GM19467 (cell line): ENCODE results near the gene TEX22.

ENCODE experiments used
- ATAC-seq: cut with Tn5 transposase; IDR thresholded peaks from one replicate; pipeline ENCODE4 v1.9.1; 2021; ENCODE audit warnings: mild to moderate bottlenecking, moderate library complexity; ENCODE audit not compliant: unreplicated experiment

The TEX22 gene

GRCh38 chr14:105366386-105367074 is 31.8 kb upstream of the TEX22 start:
- no peak for ATAC-seq

GRCh38 chr14:105367116-105368031 is 31.0 kb upstream of the TEX22 start:
- ATAC-seq: no peak

DNA sequence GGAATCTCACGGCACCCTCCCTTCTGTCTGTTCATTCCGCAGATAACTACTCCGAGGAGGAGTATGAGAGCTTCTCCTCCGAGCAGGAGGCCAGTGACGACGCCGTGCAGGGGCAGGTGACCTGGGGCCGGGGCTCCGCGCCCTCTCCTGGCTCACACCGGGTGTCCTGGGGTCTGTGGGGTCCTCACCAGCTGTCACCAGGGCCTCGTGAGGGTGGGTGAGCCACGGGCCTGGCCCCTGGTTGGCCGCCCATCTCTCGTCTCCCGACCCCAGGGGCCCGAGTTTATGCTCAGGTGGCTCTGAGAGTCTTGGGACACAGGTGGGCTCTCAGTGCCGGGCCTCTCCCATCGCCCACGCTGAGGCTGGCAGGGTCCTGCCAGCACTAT is 30.3 kb upstream of the TEX22 start:
- no peak for ATAC-seq

DNA sequence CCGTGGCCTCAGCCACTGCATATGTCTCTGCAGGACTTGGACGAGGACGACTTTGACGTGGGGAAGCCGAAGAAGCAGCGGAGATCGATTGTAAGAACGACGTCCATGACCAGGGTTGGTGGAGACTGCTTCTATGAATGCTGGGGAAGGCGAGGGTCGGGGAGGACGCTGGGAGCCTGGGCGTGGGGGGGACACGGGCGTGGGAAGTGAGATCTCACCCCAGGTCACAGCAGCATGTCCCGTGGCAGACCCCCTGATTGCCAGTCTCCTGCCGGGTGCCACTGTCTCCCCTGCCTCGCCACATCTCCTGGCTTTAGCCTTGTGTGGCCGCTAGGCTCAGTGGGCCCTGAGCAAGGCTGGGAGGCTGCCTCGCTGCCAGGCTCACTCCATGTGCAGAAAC is 29.9 kb upstream of the TEX22 start:
- no peak for ATAC-seq

GRCh38 chr14:105368910-105369652 is 29.3 kb upstream of the TEX22 start:
- no peak for ATAC-seq

GRCh38 chr14:105369653-105370040 is 28.7 kb upstream of the TEX22 start:
- no peak for ATAC-seq

DNA sequence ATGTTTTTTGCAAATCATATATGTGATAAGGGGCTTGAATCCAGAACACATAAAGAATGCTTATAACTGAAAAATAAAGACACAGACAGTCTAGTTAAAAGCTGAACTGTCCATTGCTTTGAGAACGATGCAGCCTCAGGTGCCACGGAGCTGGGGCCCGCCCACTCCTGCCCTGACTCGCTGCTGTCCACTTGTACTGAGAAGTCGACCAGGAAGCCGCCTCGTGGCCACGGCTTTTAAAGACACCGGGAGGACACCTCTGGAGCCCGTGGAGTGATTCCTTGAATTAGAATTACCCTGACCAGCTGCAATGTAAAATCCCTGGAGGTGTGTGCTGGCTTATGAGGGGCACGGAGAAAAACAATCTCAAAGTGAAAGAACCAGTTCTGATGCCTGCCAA is 23.9 kb upstream of the TEX22 start:
- ATAC-seq: no peak

DNA sequence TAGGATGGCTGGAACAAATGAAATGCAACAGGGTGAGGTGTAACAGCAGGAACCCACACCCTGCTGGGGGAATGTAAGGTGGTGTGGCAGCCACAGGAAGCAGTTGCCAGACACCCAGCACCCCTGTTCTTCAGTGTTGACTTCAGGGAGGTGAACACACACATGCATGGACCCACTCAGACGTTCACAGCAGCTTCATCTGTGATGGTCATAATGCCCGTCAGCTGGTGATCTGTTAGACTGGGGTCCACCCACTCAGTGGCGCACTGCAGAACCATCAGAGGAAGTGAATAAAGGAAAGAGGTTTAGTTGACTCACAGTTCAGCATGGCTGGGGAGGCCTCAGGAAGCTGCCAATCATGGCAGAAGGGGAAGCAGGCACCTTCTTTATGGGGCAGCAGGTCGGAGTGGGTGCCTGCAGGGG is 22.7 kb upstream of the TEX22 start:
- no peak for ATAC-seq

DNA sequence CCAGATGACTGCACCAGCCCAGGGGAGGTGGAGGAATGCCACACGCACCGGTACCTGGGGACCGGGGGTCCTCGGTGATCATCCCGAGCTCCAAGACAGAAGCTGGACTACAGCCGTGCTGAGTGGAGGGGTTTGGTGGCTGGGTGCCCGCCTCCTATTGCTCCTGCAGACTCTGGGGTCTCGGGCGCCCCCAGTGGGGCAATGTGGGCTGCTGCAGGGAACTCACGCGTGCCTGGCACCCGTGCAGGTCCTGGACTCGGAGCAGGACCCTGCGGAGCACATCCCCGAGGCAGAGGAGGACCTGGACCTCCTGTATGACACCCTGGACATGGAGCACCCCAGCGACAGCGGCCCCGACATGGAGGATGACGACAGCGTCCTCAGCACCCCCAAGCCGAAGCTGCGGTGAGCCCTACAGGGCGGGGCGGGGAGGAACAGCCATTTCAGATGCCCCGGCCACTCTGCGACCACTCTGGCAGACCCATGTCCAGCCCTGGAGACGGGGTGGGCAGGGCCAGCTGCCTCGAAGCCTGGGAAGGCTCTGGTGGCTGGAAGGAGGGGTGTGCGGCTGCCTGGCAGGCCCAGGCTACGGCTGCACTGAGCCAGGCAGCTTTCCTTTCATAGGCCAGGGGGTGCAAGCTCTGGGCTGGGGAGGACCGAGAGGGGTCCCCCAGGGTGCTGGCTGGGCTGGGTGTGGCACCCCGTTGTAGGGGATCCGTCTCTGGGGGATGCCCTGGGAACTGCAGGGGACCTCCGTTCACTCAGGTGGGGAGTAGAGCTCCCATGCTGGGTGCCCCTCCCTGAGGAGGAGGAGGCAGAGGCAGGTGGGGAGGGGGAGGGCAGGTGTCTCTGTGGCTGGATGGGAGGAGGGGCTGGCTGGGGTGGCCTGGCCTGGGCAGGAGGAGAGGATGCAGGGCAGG is 21.6 kb upstream of the TEX22 start:
- ATAC-seq: no peak

DNA sequence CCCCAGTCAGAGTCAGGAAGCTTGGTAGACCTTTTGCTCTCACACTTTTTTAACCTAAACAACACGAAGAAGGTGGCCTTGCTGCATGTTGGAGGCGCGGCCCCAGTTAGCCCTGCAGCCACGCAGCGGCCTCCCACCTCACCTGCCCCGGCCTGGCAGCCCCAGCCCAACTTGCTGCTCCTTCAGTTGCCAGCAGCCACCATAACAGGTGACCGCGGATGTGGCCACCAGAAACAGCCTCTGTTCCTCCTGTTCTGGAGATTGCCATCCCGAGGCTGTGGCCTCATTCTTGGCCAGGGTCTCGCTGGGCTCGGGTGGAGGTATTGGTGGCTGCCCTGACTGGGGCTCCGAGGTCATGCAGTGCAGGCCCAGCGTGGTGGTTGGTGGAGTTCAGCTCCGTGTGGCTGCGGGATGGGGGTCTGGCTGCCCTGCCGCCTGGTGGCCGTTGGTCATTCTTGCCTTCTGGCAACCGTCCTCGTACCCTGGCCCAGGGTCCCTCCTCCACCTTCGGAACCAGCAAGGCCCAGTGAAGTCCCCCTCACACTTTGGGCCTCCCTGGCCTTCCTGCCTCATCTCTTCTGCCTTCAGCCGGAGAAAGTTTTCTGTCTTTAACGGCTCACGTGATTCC is 20.7 kb upstream of the TEX22 start:
- ATAC-seq: no peak

GRCh38 chr14:105378199-105378598 is 20.1 kb upstream of the TEX22 start:
- ATAC-seq: no peak

DNA sequence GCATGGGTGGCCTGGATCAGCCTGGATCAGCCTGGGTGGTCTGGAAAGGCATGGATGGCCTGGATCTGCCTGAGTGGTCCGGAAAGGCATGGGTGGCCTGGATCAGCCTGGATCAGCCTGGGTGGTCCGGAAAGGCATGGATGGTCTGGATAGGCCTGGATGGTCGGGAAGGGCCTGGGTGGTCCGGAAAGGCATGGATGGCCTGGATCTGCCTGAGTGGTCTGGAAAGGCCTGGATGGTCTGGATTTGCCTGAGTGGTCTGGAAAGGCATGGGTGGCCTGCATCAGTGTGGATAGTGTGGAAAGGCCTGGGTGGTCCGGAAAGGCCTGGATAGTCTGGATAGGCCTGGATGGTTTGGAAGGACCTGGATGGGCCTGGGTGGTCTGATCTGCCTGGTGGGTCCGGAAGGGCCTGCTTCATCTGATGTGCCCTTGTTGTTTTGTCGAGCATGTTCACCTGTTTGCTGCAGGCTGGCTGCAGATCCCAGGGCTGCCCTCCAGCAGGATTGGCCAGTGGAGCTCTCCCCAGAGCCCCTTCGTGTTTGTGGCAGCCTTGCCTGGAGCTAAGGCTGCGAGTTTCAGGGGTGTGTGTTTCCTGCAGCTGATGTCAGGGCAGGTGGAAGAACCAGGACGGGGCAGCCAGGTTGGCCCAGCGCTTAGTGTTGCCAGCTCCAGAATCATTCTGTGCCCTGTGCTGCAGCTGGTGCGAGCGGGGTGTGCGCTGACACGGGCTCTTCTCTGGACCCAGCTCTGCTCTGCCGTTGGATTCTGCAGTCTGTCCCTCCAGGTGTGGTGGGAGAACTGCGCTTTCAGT is 19.3 kb upstream of the TEX22 start:
- no peak for ATAC-seq

GRCh38 chr14:105379946-105380345 is 18.4 kb upstream of the TEX22 start:
- ATAC-seq: no peak

- ATAC-seq: no peak
Measured at GRCh38 chr14:105380756-105381155, 17.6 kb upstream of the TEX22 start.

- no peak for ATAC-seq
Measured at GRCh38 chr14:105381446-105382342, 16.6 kb upstream of the TEX22 start.

DNA sequence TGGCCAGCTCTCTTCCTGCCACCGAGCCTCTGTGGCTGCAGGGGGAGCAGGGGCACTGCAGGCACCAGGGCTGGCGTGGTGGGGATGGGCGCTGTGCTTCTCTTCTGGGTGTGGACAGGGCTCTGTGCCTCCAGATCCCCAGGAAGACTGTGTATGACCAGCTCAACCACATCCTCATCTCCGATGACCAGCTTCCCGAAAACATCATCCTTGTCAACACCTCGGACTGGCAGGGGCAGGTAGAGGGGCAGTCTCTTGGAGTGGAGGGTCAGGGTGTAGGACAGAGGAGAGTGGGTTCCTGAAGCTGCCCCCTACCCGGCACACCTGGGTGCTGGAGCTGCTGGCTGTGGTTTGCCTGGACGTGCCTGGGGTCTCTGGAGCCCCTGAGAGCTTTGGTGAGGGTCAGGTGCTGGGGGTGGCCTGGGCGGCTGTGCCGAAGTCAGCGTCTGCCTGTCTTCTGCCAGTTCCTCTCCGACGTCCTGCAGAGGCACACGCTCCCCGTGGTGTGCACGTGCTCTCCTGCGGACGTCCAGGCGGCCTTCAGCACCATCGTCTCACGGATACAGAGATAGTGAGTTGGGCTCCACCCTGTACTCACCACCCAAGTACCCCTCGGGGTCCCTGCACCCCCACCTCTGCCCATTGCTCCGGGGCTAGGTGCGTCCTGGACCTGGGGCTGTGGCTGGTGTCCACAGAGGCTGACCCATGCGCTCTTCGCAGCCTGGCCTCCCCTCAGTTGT is 15.8 kb upstream of the TEX22 start:
- ATAC-seq: no peak

DNA sequence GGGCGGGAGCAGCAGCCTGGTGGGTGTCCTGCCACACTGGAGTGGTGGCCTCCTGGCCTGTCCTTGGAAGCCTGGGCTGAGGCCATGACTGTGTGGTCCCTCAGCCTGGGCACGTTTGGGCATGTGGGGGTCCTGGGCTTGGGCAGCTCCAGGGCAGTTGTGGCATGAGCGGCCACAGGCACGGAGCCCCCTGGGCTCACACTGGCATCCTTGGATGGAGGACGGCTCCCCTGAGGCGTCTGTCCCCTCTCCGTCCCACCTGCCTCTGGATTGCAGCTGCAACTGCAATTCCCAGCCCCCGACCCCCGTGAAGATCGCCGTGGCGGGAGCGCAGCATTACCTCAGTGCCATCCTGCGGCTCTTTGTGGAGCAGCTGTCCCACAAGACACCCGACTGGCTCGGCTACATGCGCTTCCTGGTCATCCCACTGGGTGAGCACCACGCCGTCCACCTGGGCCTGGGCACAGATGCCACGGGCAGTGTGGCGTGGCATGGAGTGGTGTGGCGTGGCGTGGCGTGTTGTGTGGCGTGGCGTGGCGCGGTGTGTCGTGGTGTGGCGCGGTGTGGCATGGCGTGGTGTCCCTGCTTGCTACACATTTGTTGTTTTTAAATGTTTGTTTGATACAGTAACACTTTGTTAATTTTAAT is 15.1 kb upstream of the TEX22 start:
- ATAC-seq: no peak
